K562 (cell line): Measurements from ENCODE around the gene GP1BB. TPM values are rescaled to one million over a fixed set of nuclear protein-coding genes. Genes with fewer than 3 reads are reported as not detected.
A peak's percentile ranks its signal among the peaks of the same experiment; 100 is the strongest.

Experiments used
- CHD1 ChIP-seq: fragments of 200-600 bp; sonication (generic); IDR thresholded peaks from one replicate; pipeline ENCODE4 v1.6.1; 2012; ENCODE audit warnings: mild to moderate bottlenecking, moderate library complexity, low read length, inconsistent platforms
- CTBP1 ChIP-seq: fragments of 450-650 bp; IDR thresholded peaks from 2 replicates; pipeline ENCODE4 v1.6.1; 2016; ENCODE audit warnings: borderline replicate concordance
- EGR1 ChIP-seq: fragments of 450-650 bp; conservative IDR thresholded peaks from 2 replicates; pipeline ENCODE4 v1.6.1; 2017; ENCODE audit warnings: mild to moderate bottlenecking
- FIP1L1 ChIP-seq: fragments of 200-400 bp; formaldehyde crosslinking; IDR thresholded peaks from 2 replicates; pipeline ENCODE4 v1.6.1; 2018; ENCODE audit warnings: mild to moderate bottlenecking, low read depth, low read length; ENCODE audit not compliant: poor library complexity, severe bottlenecking
- L3MBTL2 ChIP-seq: fragments of 450-650 bp; IDR thresholded peaks from 2 replicates; pipeline ENCODE4 v1.6.1; 2016; ENCODE audit warnings: mild to moderate bottlenecking, moderate library complexity
- RREB1 ChIP-seq: fragments of 250-450 bp; sonication (Bioruptor Pico); IDR thresholded peaks from 2 replicates; pipeline ENCODE4 v1.4.0; 2020
- ZBTB40 ChIP-seq, 2 experiments: fragments of 450-650 bp in 1 of 2; sonication (generic) in 1 of 2; formaldehyde crosslinking in 1 of 2; IDR thresholded peaks; 2 replicates each; pipeline versions ENCODE4 v1.7.1 to v1.9.0; 2016 to 2022; ENCODE audit warnings: inconsistent platforms in 1 of 2, mild to moderate bottlenecking in 1 of 2, missing genetic modification reagents in 1 of 2
- ZNF239 ChIP-seq: fragments of 250-450 bp; sonication (Bioruptor Pico); IDR thresholded peaks from 2 replicates; pipeline ENCODE4 v1.4.0; 2020; ENCODE audit warnings: mild to moderate bottlenecking
- ZNF764 ChIP-seq: fragments of 250-450 bp; sonication (Bioruptor Pico); IDR thresholded peaks from 2 replicates; pipeline ENCODE4 v1.4.0; 2020; ENCODE audit warnings: low read depth, mild to moderate bottlenecking, moderate library complexity
- polyA plus RNA-seq, 8 experiments: library from polyadenylated mRNA; depleted of rRNA in 4 of 8; stranded (reverse) in 5 of 8; unstranded in 3 of 8; fragments of >200 nt; fragmentation: Nextera tagmentation in 2 of 8; fragmentation: Illumina TruSeq in 1 of 8; extraction: Ambion mirVana in 2 of 8; extraction: Trizol in 1 of 8; gene quantifications; 2 replicates each; pipeline versions ENCODE4 v1.2.1 to v1.2.3, GENCODE V29; 2011 to 2014; ENCODE audit warnings: inconsistent platforms in 1 of 8, missing spikeins in 1 of 8
- total RNA-seq, 7 experiments: library from RNA; depleted of rRNA in 6 of 7; stranded (reverse); fragments of >200 nt in 6 of 7; fragmentation: Illumina TruSeq in 2 of 7; extraction: Trizol in 2 of 7; gene quantifications; 2 replicates each; pipeline versions ENCODE4 v1.2.1 to v1.2.3, GENCODE V29; 2011 to 2021; ENCODE audit warnings: low replicate concordance in 1 of 7

Gene GP1BB
- total and polyA plus RNA-seq, 9 of the 15 experiments (the other 6 are each of a cell fraction or from before 2014, with no cell fraction given) = 0.69 to 162 (median 2.8) TPM

- TF ChIP-seq ZBTB40 (IDR thresholded peaks at IDR 0.05) = no peak
- peak; percentile 26; the same call in 1 of the 2 replicates for TF ChIP-seq ZBTB40 (CRISPR knock-in tag; IDR thresholded peaks at IDR 0.05)
- peak; percentile 18; the same call in 1 of the 2 replicates for TF ChIP-seq EGR1
- TF ChIP-seq CHD1 = peak; percentile 2
- TF ChIP-seq RREB1 (CRISPR knock-in tag) = 0 out of 2 replicates have a peak, but pooled peaks have one; percentile 17
- TF ChIP-seq ZNF764 = 0 out of 2 replicates have a peak, but pooled peaks have one; percentile 57
- TF ChIP-seq L3MBTL2 = peak; percentile 37; the same call in 1 of the 2 replicates
- no peak for TF ChIP-seq ZNF239
- TF ChIP-seq FIP1L1 = peak; percentile 4
- peak; percentile 23; the same call in 1 of the 2 replicates for TF ChIP-seq CTBP1
- TF ChIP-seq, all 486 proteins: peak for 16
These were observed 25.8 kb downstream of the GP1BB start (continued) for GRCh38 chr22:19748991-19749664.
